Germinal center (tissue), 1 donor: ENCODE results near the gene TUT4.

Experiments used
- DNase-seq: peaks from one replicate; pipeline ENCODE4 v3.0.0; 2012; ENCODE audit warnings: mixed read lengths, low spot score

Gene TUT4

DNA sequence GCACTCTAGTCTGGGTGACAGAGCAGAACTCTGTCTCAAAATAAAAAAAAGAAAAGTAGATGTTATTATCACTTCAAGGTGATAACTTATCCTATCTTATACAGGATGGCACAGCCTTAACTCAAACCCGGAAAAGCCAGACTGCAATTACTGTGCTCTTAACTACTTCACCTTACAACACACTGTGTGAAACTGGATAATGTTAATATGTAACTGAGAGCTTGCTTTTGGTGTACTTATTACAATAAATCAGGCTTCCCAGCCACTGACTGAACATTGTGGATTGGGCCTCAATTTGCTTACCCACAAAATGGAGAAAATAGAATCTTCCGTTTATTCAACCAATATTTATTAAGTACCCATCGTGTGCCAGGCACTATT, 150.0 kb downstream of the TUT4 start:
- DNase-seq: no peak

DNA sequence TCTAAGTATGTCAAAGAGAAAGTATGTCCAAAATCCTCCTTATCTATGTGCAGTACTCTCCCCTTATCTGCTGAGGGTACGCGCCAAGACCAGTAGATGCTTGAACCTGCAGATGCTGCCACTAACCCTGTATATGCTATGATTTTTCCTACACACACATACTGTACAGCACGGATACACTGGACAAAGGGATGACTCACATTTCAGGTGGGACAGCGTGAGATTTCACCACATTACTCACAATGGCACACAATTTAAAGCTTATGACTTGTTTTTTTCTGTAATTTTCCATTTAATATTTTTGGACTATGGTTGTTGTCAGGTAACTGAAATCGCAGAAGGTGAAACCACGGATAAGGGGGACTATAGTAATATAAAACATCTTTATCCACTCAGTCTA, 152.8 kb downstream of the TUT4 start:
- no peak for DNase-seq

DNA sequence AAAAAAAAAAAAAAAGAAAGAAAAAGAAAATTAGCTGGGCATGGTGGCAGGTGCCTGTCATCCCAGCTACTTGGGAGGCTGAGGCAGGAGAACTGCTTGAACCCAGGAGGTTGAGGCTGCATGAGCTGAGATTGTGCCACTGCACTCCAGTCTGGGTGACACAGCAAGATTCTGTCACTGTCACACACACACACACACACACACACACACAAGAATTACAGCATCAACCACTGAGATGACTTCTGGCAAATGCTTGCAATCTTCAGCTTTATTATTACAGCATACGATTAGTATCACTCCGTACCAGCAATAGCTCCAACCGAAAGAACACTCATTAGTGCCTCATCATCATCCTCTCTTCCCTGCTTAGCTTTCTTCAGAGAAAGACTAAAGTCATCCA, 153.3 kb downstream of the TUT4 start:
- DNase-seq: no peak

DNA sequence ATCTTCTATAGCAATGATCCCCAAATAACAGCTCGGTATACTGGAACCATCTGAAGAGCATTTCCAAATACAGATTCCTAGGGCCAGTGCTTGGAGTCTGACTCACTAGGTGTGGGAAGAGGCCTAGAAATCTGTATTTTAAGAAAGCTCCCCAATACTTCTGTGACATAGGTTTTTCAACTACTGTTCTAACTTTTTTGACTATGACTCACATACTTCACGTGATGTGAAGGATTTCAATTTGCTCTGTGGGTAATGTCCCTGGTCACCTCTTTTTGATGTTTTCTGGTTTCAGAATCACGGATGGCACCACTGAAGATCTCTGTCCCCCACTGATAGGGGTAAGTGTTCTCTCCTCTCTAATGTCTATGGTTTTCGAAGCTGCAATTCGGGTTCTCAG, 159.7 kb downstream of the TUT4 start:
- DNase-seq: no peak

DNA sequence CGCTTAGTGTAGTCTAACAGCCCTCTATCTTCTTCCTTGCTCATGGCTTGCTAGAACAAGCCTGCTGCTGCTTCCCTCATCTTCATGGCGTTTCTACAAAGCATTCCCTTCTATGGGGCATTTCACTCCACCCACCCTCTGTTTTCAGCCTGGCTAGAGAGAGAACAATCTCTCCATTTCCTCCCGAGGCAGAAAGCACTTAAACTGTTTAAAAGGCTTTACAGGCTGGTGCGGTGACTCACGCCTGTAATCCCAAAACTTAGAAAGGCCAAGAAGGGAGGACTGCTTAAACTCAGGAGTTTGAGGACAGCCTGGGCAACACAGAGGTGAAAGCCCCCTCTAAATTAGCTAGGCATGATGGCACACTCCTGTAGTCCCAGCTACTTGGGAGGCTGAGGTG, 166.4 kb downstream of the TUT4 start:
- DNase-seq: no peak

DNA sequence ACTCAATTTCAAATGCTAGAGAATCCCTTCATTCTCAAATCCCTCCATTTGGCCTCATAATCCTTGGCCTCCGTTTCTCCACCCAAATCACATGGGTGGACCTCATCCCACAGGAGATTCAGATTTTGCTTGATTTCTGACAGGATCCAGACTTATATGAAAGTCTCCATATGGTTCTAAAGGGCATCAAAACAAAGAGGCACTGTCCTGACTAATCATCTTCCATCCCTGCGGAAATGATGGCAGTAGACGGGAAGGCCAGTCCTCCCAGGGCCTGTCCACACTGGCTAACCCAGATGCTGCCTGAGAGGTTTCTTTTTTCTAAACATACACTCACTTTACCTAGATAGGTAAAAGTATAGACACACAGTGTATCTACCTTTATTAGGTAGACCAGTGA, 167.5 kb downstream of the TUT4 start:
- DNase-seq: no peak
